KMS-11 (cell line): ENCODE results near the gene GLYR1.

Experiments used
- H2AFZ ChIP-seq: fragments of 200-600 bp; sonication (generic); 2 replicates; pipeline ENCODE4 v1.6.1; 2016; ENCODE audit warnings: antibody characterized with exemption, mixed run types, low read depth
- H3K27ac ChIP-seq: fragments of 200-600 bp; sonication (generic); 2 replicates; pipeline ENCODE4 v1.6.1; 2016; ENCODE audit warnings: mild to moderate bottlenecking, mixed run types
- H3K27me3 ChIP-seq: fragments of 200-600 bp; sonication (generic); 2 replicates; pipeline ENCODE4 v1.6.1; 2017; ENCODE audit warnings: mild to moderate bottlenecking, low read depth, mixed run types, moderate library complexity; ENCODE audit not compliant: insufficient read depth
- H3K36me3 ChIP-seq: fragments of 200-600 bp; sonication (generic); 2 replicates; pipeline ENCODE4 v1.6.1; 2017; ENCODE audit warnings: mild to moderate bottlenecking, mixed run types; ENCODE audit not compliant: insufficient read depth
- H3K4me1 ChIP-seq: fragments of 200-600 bp; sonication (generic); 2 replicates; pipeline ENCODE4 v1.6.1; 2016; ENCODE audit warnings: mild to moderate bottlenecking, low read depth, mixed run types; ENCODE audit not compliant: poor library complexity, severe bottlenecking
- H3K4me2 ChIP-seq: fragments of 200-600 bp; sonication (generic); 2 replicates; pipeline ENCODE4 v1.7.0; 2016; ENCODE audit warnings: mild to moderate bottlenecking, mixed run types
- H3K4me3 ChIP-seq: fragments of 200-600 bp; sonication (generic); IDR thresholded peaks from 2 replicates; pipeline ENCODE4 v1.6.1; 2017; ENCODE audit warnings: low read depth, low read length, mixed read lengths; ENCODE audit not compliant: insufficient read depth
- H3K79me2 ChIP-seq: fragments of 200-600 bp; sonication (generic); 2 replicates; pipeline ENCODE4 v1.6.1; 2016; ENCODE audit warnings: low read depth, mixed run types; ENCODE audit not compliant: insufficient read depth
- H3K9ac ChIP-seq: fragments of 200-600 bp; sonication (generic); 2 replicates; pipeline ENCODE4 v1.6.1; 2016; ENCODE audit warnings: mild to moderate bottlenecking, mixed run types
- H4K20me1 ChIP-seq: fragments of 200-600 bp; sonication (generic); 2 replicates; pipeline ENCODE4 v1.6.1; 2016; ENCODE audit warnings: mild to moderate bottlenecking, mixed run types; ENCODE audit not compliant: insufficient read depth
- CTCF ChIP-seq: fragments of 200-600 bp; sonication (generic); conservative IDR thresholded peaks from 2 replicates; pipeline ENCODE4 v1.6.1; 2017; ENCODE audit warnings: low read depth, mild to moderate bottlenecking, antibody characterized with exemption, low read length, moderate library complexity, mixed read lengths

Gene GLYR1

GRCh38 chr16:4882000-4882632 lies 35.0 kb upstream of the GLYR1 start:
- TF ChIP-seq CTCF = no peak
- H2AFZ ChIP-seq = no peak overlapping the region
- no peaks in the 10 kb centered on the region for H3K4me1 ChIP-seq
- H3K27me3 ChIP-seq = no peaks in the 10 kb centered on the region
- H3K79me2 ChIP-seq = no peaks in the 10 kb centered on the region
- H3K36me3 ChIP-seq = peaks cover 4% of the 10 kb centered on the region; the same call in 1 of the 2 replicates
- H3K4me3 ChIP-seq = no peak overlapping the region
- no peak overlapping the region for H3K9ac ChIP-seq
- no peaks in the 10 kb centered on the region for H4K20me1 ChIP-seq
- no peak overlapping the region for H3K27ac ChIP-seq
- no peak overlapping the region for H3K4me2 ChIP-seq

GRCh38 chr16:4880006-4880580 lies 33.0 kb upstream of the GLYR1 start:
- H3K79me2 ChIP-seq = no peaks in the 10 kb centered on the region
- no peak overlapping the region for H3K4me3 ChIP-seq
- no peak for TF ChIP-seq CTCF
- H3K4me2 ChIP-seq = no peak overlapping the region
- H4K20me1 ChIP-seq = no peaks in the 10 kb centered on the region
- H3K27me3 ChIP-seq = no peaks in the 10 kb centered on the region
- H2AFZ ChIP-seq = no peak overlapping the region
- H3K27ac ChIP-seq = no peak overlapping the region
- H3K4me1 ChIP-seq = no peaks in the 10 kb centered on the region
- peaks cover 4% of the 10 kb centered on the region; the same call in 1 of the 2 replicates for H3K36me3 ChIP-seq
- no peak overlapping the region for H3K9ac ChIP-seq

- Histone ChIP-seq H3K36me3 (peaks cover 4% of the 10 kb centered on the region; the same call in 1 of the 2 replicates), H3K27ac (no peak overlapping the region), H3K79me2 (no peaks in the 10 kb centered on the region), H3K4me2 (no peak overlapping the region), H3K4me3 (no peak overlapping the region), H3K27me3 (no peaks in the 10 kb centered on the region), H2AFZ (no peak overlapping the region), H3K9ac (no peak overlapping the region), H3K4me1 (no peaks in the 10 kb centered on the region), H4K20me1 (no peaks in the 10 kb centered on the region)
- TF ChIP-seq CTCF = no peak
These were observed 32.0 kb upstream of the GLYR1 start for GRCh38 chr16:4879049-4879448.

- H3K4me1 ChIP-seq = no peaks in the 10 kb centered on the region
- no peaks in the 10 kb centered on the region for H3K27me3 ChIP-seq
- no peak for TF ChIP-seq CTCF
- no peak overlapping the region for H3K9ac ChIP-seq
- no peaks in the 10 kb centered on the region for H3K79me2 ChIP-seq
- H3K4me3 ChIP-seq = no peak overlapping the region
- H3K4me2 ChIP-seq = no peak overlapping the region
- H3K27ac ChIP-seq = no peak overlapping the region
- H4K20me1 ChIP-seq = no peaks in the 10 kb centered on the region
- no peak overlapping the region for H2AFZ ChIP-seq
- no peaks in the 10 kb centered on the region; the same call in 1 of the 2 replicates for H3K36me3 ChIP-seq
These were observed 30.2 kb upstream of the GLYR1 start for GRCh38 chr16:4877380-4877685.
